Karpas-422 (cell line): ENCODE data around the gene ST6GALNAC2. TPM values are rescaled to one million over a fixed set of nuclear protein-coding genes. Genes with fewer than 3 reads are reported as not detected.

Source experiments
- DNase-seq: peaks from one replicate; pipeline ENCODE4 v3.0.0-alpha.2; 2015
- H2AFZ ChIP-seq: fragments of 200-600 bp; sonication (generic); 2 replicates; pipeline ENCODE4 v1.6.1; 2014; ENCODE audit warnings: antibody characterized with exemption, low read length, mixed read lengths
- H3K27ac ChIP-seq: fragments of 200-600 bp; sonication (generic); 2 replicates; pipeline ENCODE4 v1.5.1; 2014; ENCODE audit warnings: mild to moderate bottlenecking, low read length, moderate library complexity
- H3K27me3 ChIP-seq: fragments of 200-600 bp; sonication (generic); 2 replicates; pipeline ENCODE4 v1.6.1; 2014; ENCODE audit warnings: low read length, mixed read lengths
- H3K36me3 ChIP-seq: fragments of 200-600 bp; sonication (generic); 2 replicates; pipeline ENCODE4 v1.6.1; 2014; ENCODE audit warnings: low read length, mixed read lengths; ENCODE audit not compliant: insufficient read depth
- H3K4me1 ChIP-seq: fragments of 200-600 bp; sonication (generic); 2 replicates; pipeline ENCODE4 v1.6.1; 2014; ENCODE audit warnings: mild to moderate bottlenecking, low read length, mixed read lengths
- H3K4me2 ChIP-seq: fragments of 200-600 bp; sonication (generic); 2 replicates; pipeline ENCODE4 v1.6.1; 2014; ENCODE audit warnings: low read length, low read depth, mild to moderate bottlenecking; ENCODE audit not compliant: poor library complexity, severe bottlenecking
- H3K4me3 ChIP-seq: fragments of 200-600 bp; sonication (generic); 2 replicates; pipeline ENCODE4 v1.5.1; 2014; ENCODE audit warnings: mild to moderate bottlenecking, antibody characterized with exemption, low read length, mixed read lengths
- H3K79me2 ChIP-seq: fragments of 200-600 bp; sonication (generic); 2 replicates; pipeline ENCODE4 v1.6.1; 2014; ENCODE audit warnings: mild to moderate bottlenecking, low read length, mixed read lengths
- H3K9ac ChIP-seq: fragments of 200-600 bp; sonication (generic); 2 replicates; pipeline ENCODE4 v1.6.0; 2014; ENCODE audit warnings: low read length
- H3K9me2 ChIP-seq: fragments of 200-600 bp; sonication (generic), shearing (Covaris generic); replicated peaks from 2 replicates; pipeline ENCODE4 v1.6.0; 2014; ENCODE audit warnings: mild to moderate bottlenecking, low read length, moderate library complexity; ENCODE audit not compliant: insufficient read depth
- H3K9me3 ChIP-seq: fragments of 300-700, 200-600 bp; sonication (generic); 2 replicates; pipeline ENCODE4 v1.6.1; 2014; ENCODE audit warnings: low read length, mixed read lengths
- H4K20me1 ChIP-seq: fragments of 200-600 bp; sonication (generic); 2 replicates; pipeline ENCODE4 v1.6.1; 2014; ENCODE audit warnings: mild to moderate bottlenecking, antibody characterized with exemption, low read length, low read depth; ENCODE audit not compliant: insufficient read depth
- total RNA-seq: library from RNA; depleted of rRNA; stranded (reverse); fragments of >200 nt; shearing (Covaris generic); gene quantifications from 2 replicates; pipeline ENCODE4 v1.2.3, GENCODE V29; 2014; ENCODE audit warnings: low replicate concordance

ST6GALNAC2 gene
- total RNA-seq, 1 experiment from 2014 or later = not detected

- DNase-seq = no peak
- peaks cover 20% of the 10 kb centered on the region for H4K20me1 ChIP-seq
- H3K4me1 ChIP-seq = no peaks in the 10 kb centered on the region
- H3K9me3 ChIP-seq = no peaks in the 10 kb centered on the region
- no peaks in the 10 kb centered on the region for H3K79me2 ChIP-seq
- H3K9ac ChIP-seq = no peak overlapping the region
- H3K9me2 ChIP-seq = no peaks in the 10 kb centered on the region
- H2AFZ ChIP-seq = no peak overlapping the region
- H3K27me3 ChIP-seq = no peaks in the 10 kb centered on the region
- no peak overlapping the region for H3K27ac ChIP-seq
- H3K4me3 ChIP-seq = no peak overlapping the region
- no peak overlapping the region for H3K4me2 ChIP-seq
- H3K36me3 ChIP-seq = peaks cover 9% of the 10 kb centered on the region; the same call in 1 of the 2 replicates
Measured at GRCh38 chr17:76570457-76570856, 15.2 kb downstream of the ST6GALNAC2 start.

- Histone ChIP-seq H3K9me2 (no peaks in the 10 kb centered on the region), H3K79me2 (no peaks in the 10 kb centered on the region), H4K20me1 (peaks cover 24% of the 10 kb centered on the region), H3K27ac (no peak overlapping the region), H3K4me3 (no peak overlapping the region), H3K27me3 (no peaks in the 10 kb centered on the region), H3K9ac (no peak overlapping the region), H3K9me3 (no peaks in the 10 kb centered on the region), H3K4me2 (no peak overlapping the region), H3K4me1 (no peaks in the 10 kb centered on the region), H2AFZ (no peak overlapping the region), H3K36me3 (peaks cover 12% of the 10 kb centered on the region; the same call in 1 of the 2 replicates)
- DNase-seq = no peak
Measured at GRCh38 chr17:76569607-76570279, 15.9 kb downstream of the ST6GALNAC2 start.

GRCh38 chr17:76568811-76569221, 16.8 kb downstream of the ST6GALNAC2 start:
- DNase-seq = no peak
- Histone ChIP-seq H3K27me3 (no peaks in the 10 kb centered on the region), H3K79me2 (no peaks in the 10 kb centered on the region), H3K9me3 (no peaks in the 10 kb centered on the region), H4K20me1 (peaks cover 24% of the 10 kb centered on the region), H3K9ac (no peak overlapping the region), H2AFZ (no peak overlapping the region), H3K4me1 (no peaks in the 10 kb centered on the region), H3K27ac (no peak overlapping the region), H3K36me3 (peaks cover 12% of the 10 kb centered on the region; the same call in 1 of the 2 replicates), H3K4me2 (no peak overlapping the region), H3K9me2 (no peaks in the 10 kb centered on the region), H3K4me3 (no peak overlapping the region)

DNA sequence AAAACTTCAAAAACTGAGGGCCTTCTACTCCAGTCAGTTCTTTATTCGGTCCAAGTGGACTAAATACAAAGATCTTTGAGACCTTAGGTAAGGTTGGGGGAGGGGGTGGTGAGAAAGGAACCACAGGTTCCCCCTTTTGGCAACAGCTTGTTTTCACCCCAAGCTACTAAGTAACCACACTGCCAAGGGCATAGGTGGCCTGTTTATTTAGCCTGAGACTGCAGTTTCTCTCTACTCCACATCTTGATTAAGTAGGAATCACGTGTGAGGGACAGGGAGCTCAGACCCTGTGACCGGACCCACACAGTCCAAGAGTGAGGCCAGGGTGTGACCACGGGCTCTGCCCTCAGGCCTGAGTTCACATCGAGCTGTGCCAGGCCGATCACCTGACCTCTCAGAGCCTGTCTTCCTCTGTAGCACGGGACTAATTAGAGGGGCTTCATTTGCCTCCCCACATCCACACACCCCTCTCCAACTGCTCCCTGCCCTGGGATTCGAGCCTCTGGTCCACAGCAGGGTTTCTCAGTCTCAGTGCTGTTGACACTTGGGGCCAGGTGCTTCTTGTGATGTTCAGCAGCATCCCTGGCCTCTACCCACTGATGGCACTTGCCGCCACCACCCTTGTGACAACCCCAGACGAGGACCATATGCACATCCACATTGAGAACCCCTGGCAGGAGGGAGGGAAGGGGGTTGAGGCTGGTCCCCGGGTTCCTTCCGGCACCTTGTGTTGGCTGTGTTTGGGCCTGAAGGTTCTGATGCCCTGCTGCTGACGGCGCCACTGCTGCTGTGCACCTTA, 17.8 kb downstream of the ST6GALNAC2 start:
- Histone ChIP-seq H3K9ac (no peak overlapping the region), H2AFZ (no peak overlapping the region), H3K9me2 (no peaks in the 10 kb centered on the region), H4K20me1 (peaks cover 24% of the 10 kb centered on the region), H3K4me1 (no peaks in the 10 kb centered on the region), H3K79me2 (no peaks in the 10 kb centered on the region), H3K4me2 (no peak overlapping the region), H3K36me3 (peaks cover 13% of the 10 kb centered on the region; the same call in 1 of the 2 replicates), H3K4me3 (no peak overlapping the region), H3K27me3 (no peaks in the 10 kb centered on the region), H3K9me3 (no peaks in the 10 kb centered on the region), H3K27ac (no peak overlapping the region)
- peak; percentile 72 for DNase-seq

- Histone ChIP-seq H3K9me3 (no peaks in the 10 kb centered on the region), H3K9ac (no peak overlapping the region), H3K4me1 (no peaks in the 10 kb centered on the region), H3K4me2 (no peak overlapping the region), H3K27ac (no peak overlapping the region), H3K79me2 (peaks cover under 1% of the 10 kb centered on the region; the same call in 1 of the 2 replicates), H3K36me3 (peaks cover 18% of the 10 kb centered on the region), H3K9me2 (no peaks in the 10 kb centered on the region), H4K20me1 (peaks cover 25% of the 10 kb centered on the region), H3K27me3 (no peaks in the 10 kb centered on the region), H3K4me3 (no peak overlapping the region), H2AFZ (no peak overlapping the region)
- no peak for DNase-seq
Measured at GRCh38 chr17:76566988-76567431, 18.6 kb downstream of the ST6GALNAC2 start.

DNA sequence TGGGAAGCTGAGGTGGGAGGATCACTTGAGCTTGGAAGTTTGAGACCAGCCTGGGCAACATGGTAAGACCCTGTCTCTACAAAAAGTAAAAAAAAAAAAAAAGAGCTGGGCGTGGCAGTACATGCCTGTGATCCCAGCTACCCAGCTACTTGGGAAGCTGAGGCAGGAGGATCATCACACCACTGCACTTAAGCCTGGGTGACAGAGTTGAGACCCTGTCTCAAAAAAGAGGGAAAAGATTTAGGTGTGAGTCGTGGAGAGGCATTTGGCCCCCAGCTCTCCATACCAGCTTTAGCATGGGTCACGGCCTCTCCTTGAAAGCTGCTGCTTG, 19.1 kb downstream of the ST6GALNAC2 start:
- no peak overlapping the region for H3K4me3 ChIP-seq
- peaks cover 22% of the 10 kb centered on the region for H3K36me3 ChIP-seq
- no peak overlapping the region for H3K9ac ChIP-seq
- no peak overlapping the region for H2AFZ ChIP-seq
- H3K9me2 ChIP-seq = no peaks in the 10 kb centered on the region
- no peak for DNase-seq
- no peaks in the 10 kb centered on the region for H3K27me3 ChIP-seq
- no peaks in the 10 kb centered on the region for H3K9me3 ChIP-seq
- H3K4me2 ChIP-seq = no peak overlapping the region
- no peak overlapping the region for H3K27ac ChIP-seq
- H3K4me1 ChIP-seq = no peaks in the 10 kb centered on the region
- peaks cover 29% of the 10 kb centered on the region for H4K20me1 ChIP-seq
- H3K79me2 ChIP-seq = peaks cover 4% of the 10 kb centered on the region; the same call in 1 of the 2 replicates

- Histone ChIP-seq H3K27me3 (no peaks in the 10 kb centered on the region), H3K27ac (no peak overlapping the region), H3K9me3 (no peaks in the 10 kb centered on the region), H3K79me2 (peaks cover 10% of the 10 kb centered on the region), H3K36me3 (peaks cover 28% of the 10 kb centered on the region), H3K4me3 (no peak overlapping the region), H3K9me2 (no peaks in the 10 kb centered on the region), H4K20me1 (peaks cover 35% of the 10 kb centered on the region), H3K9ac (no peak overlapping the region), H3K4me1 (no peaks in the 10 kb centered on the region), H3K4me2 (no peak overlapping the region), H2AFZ (no peak overlapping the region)
- DNase-seq = no peak
Measured at GRCh38 chr17:76565728-76566612, 19.7 kb downstream of the ST6GALNAC2 start.
